Measurements from ENCODE around the gene PTPN14.

Gene PTPN14

DNA sequence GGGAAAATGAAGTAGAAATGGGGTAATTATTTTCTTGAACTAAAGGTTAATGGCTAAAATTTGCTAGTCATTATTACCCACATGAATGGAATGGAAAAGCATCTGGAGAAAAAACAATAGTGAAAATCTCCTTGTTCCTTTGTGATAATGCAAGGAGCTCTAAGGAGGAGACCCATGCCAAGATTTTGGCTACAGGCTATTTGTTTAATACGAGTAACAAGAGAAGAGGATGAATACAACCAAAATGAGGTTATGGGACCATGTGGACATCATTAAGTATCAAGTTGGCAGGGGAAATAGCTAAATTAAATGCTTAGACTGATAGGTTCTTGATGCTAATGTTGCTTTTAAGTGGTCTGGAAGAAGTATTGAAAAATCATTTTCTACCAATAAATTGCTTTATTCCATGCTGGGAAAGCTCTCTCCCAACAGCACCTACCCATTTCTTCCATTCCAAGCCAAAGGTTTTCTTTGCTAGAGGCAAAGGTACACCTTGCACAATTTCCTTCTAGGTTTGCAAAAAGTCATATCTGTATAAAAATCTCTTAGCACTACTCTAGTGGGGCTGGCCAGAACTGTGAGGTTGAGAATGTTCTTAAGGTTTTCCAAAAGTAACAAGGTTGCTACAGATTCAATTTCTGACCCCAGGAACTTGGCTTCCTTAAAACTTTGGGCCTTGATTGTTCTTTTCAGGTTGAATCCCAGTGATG, 170.3 kb downstream of the PTPN14 start:
- H3K27ac Mint-ChIP-seq, result no peak overlapping the region
- H3K4me1 Mint-ChIP-seq (ENCODE audit: low read depth), result peaks cover 8% of the 10 kb centered on the region
- no peaks in the 10 kb centered on the region for H3K27me3 Mint-ChIP-seq (ENCODE audit: low read depth)
- peaks cover 2% of the 10 kb centered on the region for H3K36me3 Mint-ChIP-seq (ENCODE audit: low read depth)
- H3K4me3 Mint-ChIP-seq, result no peak overlapping the region
- H3K9me3 Mint-ChIP-seq, result no peaks in the 10 kb centered on the region

DNA sequence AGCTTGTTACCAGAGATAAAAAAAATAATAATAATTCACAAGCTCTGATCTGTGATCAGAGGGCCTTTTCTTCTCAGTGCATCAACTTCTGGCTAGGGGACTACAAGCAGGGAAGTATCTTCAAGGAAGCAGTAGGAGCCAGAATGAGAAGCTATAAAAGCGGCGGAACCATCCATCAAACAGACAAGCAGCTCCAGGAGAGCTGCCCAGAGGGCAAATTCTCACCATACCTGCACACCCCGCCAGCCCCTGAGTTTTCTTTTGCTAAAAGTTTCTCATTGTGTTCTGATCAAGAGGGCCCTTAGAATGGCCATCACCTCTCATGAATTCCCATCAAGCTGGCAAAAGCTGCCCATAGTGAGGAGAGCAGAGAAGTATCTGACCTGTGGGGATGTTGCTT, 171.0 kb downstream of the PTPN14 start:
- H3K27me3 Mint-ChIP-seq (ENCODE audit: low read depth), result no peaks in the 10 kb centered on the region
- peaks cover 2% of the 10 kb centered on the region for H3K36me3 Mint-ChIP-seq (ENCODE audit: low read depth)
- peaks cover 6% of the 10 kb centered on the region for H3K4me1 Mint-ChIP-seq (ENCODE audit: low read depth)
- no peaks in the 10 kb centered on the region for H3K9me3 Mint-ChIP-seq
- H3K27ac Mint-ChIP-seq, result no peak overlapping the region
- H3K4me3 Mint-ChIP-seq, result no peak overlapping the region

DNA sequence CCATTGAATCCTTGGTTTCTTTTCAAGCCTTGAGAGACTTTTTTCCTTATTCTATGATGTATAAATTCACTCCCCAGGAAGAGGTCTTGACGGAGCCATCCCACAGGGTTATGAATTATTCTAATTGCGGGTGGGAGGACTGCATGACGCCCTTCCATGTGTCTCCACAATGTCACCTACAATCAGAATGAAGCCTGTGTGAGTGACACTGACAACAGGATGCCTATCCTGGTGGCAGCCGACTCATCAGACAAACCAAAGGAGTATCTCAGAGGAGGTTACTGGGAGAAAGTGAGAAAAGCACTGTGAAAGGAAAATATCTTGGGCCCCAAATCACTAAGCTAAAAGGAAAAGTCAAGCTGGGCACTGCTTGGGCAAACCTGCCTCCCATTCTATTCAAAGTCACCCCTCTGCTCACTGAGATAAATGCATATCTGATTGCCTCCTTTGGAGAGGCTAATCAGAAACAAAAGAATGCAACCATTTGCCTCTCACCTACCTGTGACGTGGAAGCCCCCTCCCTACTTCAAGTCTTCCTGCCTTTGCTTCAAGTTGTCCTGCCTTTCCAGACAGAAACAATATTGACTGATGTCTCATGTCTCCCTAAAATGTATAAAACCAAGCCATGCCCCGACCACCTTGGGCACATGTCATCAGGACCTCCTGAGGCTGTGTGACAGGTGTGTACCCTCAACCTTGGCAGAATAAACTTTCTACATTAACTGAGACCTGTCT, 172.0 kb downstream of the PTPN14 start:
- H3K27ac Mint-ChIP-seq, result no peak overlapping the region
- H3K4me1 Mint-ChIP-seq (ENCODE audit: low read depth), result peaks cover 6% of the 10 kb centered on the region
- no peaks in the 10 kb centered on the region for H3K9me3 Mint-ChIP-seq
- H3K4me3 Mint-ChIP-seq, result no peak overlapping the region
- H3K27me3 Mint-ChIP-seq (ENCODE audit: low read depth), result no peaks in the 10 kb centered on the region
- peaks cover 2% of the 10 kb centered on the region for H3K36me3 Mint-ChIP-seq (ENCODE audit: low read depth)

DNA sequence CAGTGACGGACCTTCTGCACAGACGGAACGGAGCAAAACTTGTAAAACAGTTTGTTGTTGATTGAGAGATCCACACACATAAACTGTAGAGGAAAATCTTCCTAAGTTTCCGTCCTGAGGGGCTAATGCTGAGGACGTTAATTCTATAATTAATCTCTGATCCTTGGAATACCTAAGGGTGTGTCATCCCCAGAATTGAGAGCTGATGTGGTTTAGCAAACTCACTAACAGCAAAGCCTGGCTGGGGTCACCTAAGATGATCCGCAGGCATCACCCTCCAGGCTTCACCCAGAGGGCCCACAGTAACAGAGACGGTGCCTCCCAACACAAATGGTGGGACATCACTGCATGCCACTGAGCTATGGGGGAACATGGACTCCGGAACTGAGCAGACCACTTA, 172.9 kb downstream of the PTPN14 start:
- H3K36me3 Mint-ChIP-seq (ENCODE audit: low read depth), result peaks cover 2% of the 10 kb centered on the region
- no peaks in the 10 kb centered on the region for H3K9me3 Mint-ChIP-seq
- H3K27ac Mint-ChIP-seq, result no peak overlapping the region
- H3K27me3 Mint-ChIP-seq (ENCODE audit: low read depth), result no peaks in the 10 kb centered on the region
- H3K4me3 Mint-ChIP-seq, result no peak overlapping the region
- H3K4me1 Mint-ChIP-seq (ENCODE audit: low read depth), result peaks cover 4% of the 10 kb centered on the region

DNA sequence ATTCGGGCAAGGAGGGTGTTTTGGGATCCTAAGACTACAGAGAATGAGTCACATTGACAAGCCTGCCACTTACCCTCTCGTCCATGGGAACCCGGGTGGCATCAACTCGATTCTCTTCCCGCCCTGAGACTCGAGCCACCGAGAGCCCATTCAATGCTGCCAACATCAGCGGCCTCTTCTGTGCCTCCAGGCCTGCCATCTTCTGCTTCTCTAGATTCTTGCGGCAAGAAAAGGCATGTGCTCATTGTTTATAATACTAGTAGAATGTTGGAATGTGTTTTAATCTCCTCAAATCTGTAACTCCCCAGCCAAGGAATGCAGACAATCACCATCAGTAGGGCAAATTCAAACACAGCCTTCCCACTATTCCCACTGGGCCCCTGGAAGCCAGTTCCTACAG, 173.5 kb downstream of the PTPN14 start:
- H3K9me3 Mint-ChIP-seq, result no peaks in the 10 kb centered on the region
- peaks cover 2% of the 10 kb centered on the region for H3K36me3 Mint-ChIP-seq (ENCODE audit: low read depth)
- H3K4me3 Mint-ChIP-seq, result no peak overlapping the region
- H3K27ac Mint-ChIP-seq, result no peak overlapping the region
- H3K27me3 Mint-ChIP-seq (ENCODE audit: low read depth), result no peaks in the 10 kb centered on the region
- H3K4me1 Mint-ChIP-seq (ENCODE audit: low read depth), result peaks cover 4% of the 10 kb centered on the region

DNA sequence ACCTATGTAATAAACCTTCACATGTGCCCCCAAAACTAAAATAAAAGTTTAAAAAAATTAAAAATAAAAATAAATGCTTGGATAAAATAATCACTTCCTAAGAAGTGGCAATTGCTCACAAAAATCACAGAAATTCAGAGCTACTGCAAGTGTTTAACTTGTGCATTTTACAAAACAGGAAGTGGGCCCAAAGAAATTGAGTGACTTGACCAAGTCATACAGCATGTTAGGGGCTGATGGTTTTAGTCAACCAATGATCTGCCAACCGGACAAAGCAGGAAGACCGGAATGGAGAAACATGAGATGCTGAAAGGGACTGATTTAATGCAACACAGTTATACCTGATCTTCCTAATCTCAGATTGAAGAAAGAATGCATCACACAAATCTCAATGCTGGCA, 173.9 kb downstream of the PTPN14 start:
- H3K36me3 Mint-ChIP-seq (ENCODE audit: low read depth), result peaks cover 1% of the 10 kb centered on the region
- H3K4me1 Mint-ChIP-seq (ENCODE audit: low read depth), result peaks cover 4% of the 10 kb centered on the region
- no peak overlapping the region for H3K4me3 Mint-ChIP-seq
- no peaks in the 10 kb centered on the region for H3K9me3 Mint-ChIP-seq
- no peak overlapping the region for H3K27ac Mint-ChIP-seq
- no peaks in the 10 kb centered on the region for H3K27me3 Mint-ChIP-seq (ENCODE audit: low read depth)

DNA sequence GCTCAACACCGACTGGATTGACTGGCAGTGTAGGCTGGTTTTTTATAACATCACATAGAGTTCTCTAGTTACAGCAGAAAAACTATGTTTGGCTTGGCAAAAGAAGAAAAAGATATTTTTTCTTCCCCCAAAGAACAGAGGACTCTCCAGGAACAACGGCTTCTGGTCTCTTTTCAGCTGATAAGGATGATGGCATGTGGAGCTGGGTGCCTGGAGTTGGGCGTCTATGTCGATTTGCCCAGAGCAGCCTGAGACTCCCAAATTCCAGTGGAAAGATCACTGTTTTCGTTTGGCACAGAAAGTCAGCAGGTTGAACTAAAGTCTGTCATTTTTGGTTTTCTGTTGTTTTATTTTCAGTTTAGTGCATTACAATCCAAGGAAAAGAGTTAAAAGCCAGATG, 179.3 kb downstream of the PTPN14 start:
- H3K9me3 Mint-ChIP-seq, result no peaks in the 10 kb centered on the region
- H3K4me1 Mint-ChIP-seq (ENCODE audit: low read depth), result peaks cover 2% of the 10 kb centered on the region
- no peak overlapping the region for H3K4me3 Mint-ChIP-seq
- no peak overlapping the region for H3K27ac Mint-ChIP-seq
- peaks cover 1% of the 10 kb centered on the region for H3K36me3 Mint-ChIP-seq (ENCODE audit: low read depth)
- H3K27me3 Mint-ChIP-seq (ENCODE audit: low read depth), result peaks cover 4% of the 10 kb centered on the region

DNA sequence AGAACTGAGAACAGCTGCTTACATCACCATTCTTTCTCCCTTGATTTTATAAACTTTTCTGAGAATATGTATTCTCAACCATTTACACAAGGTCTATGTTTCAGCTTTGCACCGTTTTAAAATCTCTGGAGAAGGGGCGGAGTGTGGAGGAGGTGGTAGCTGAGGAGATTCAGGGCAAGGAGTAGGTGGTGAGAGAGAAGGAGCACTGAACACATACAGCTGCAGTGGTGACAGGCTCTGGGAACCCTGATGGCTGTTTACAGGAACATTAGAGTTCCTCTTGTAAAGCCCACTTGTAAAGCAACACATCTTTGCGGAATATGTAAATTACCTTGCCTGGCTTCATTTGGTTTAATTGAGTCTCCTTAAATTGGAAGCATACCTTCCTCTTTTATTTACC, 180.8 kb downstream of the PTPN14 start:
- H3K4me1 Mint-ChIP-seq (ENCODE audit: low read depth), result peaks cover 2% of the 10 kb centered on the region
- H3K36me3 Mint-ChIP-seq (ENCODE audit: low read depth), result no peaks in the 10 kb centered on the region
- peaks cover 4% of the 10 kb centered on the region for H3K27me3 Mint-ChIP-seq (ENCODE audit: low read depth)
- H3K9me3 Mint-ChIP-seq, result no peaks in the 10 kb centered on the region
- no peak overlapping the region for H3K27ac Mint-ChIP-seq
- no peak overlapping the region for H3K4me3 Mint-ChIP-seq

DNA sequence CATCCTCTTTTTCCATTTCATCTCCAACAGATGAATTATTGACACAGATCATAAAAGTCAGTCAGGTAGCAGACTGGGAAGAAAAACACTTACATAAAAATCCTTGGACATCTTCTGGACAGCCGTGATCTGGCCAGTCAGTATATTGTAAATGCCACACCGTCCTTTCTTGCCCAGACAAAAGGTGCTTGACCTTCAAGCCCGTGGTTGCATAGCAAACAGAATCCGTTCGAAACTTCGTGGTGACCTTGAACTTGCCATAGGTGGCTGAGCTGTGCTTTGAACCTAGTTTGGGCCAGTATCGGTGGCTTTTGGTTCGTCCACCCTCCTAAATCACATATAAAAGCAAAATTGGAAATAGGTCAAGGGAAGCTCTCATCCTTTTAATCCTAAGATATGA, 182.0 kb downstream of the PTPN14 start:
- H3K27ac Mint-ChIP-seq, result no peak overlapping the region
- H3K27me3 Mint-ChIP-seq (ENCODE audit: low read depth), result peaks cover 4% of the 10 kb centered on the region
- peaks cover 2% of the 10 kb centered on the region for H3K4me1 Mint-ChIP-seq (ENCODE audit: low read depth)
- H3K36me3 Mint-ChIP-seq (ENCODE audit: low read depth), result no peaks in the 10 kb centered on the region
- H3K4me3 Mint-ChIP-seq, result no peak overlapping the region
- no peaks in the 10 kb centered on the region for H3K9me3 Mint-ChIP-seq

DNA sequence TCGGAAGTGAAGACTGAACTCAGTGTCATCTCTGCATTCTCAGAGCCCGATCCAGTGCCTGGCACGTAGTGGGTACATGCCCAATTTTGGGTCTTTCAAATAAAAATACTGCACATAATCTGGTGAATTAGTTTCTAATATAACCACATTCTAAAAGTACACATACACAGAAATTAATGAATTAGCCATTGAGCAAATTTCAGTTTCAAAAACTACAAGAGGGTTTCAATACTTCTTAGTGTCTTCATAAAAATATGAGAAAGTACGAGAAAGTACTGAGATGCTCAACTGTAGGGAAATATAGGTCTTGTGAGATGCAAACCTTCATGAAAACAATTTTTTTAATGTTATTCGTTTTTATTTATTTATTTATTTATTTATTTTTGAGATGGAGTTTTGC, 183.6 kb downstream of the PTPN14 start:
- Mint-ChIP-seq H3K36me3 (ENCODE audit: low read depth) (no peaks in the 10 kb centered on the region), H3K4me3 (no peak overlapping the region), H3K27me3 (ENCODE audit: low read depth) (peaks cover 4% of the 10 kb centered on the region), H3K9me3 (no peaks in the 10 kb centered on the region), H3K27ac (no peak overlapping the region), H3K4me1 (ENCODE audit: low read depth) (peaks cover 2% of the 10 kb centered on the region)

DNA sequence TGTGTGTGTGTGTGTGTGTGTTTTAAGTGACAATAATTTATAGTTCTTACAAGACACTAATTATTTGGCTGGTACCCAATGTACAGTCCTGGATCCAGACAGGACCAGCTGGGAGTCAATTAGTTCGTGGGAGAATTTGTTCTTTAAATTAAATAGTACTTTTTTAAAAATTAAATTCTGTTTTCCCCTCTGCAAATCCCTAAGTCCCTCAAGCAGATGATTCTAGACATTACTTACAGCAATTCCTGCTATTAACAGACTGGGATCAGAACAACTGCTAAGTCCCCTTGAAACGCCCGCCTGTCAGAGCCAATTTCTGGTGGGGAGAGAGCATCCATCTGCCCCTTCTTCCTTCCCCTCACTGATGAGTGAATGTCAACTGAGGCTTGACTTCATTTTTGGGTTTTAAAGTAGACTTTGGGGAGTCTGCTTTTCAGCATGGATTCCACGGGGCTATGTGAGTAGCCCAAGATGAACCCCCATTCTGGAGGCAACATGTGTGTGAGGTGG, 186.6 kb downstream of the PTPN14 start:
- peaks cover 8% of the 10 kb centered on the region for H3K9me3 Mint-ChIP-seq
- H3K4me3 Mint-ChIP-seq, result no peak overlapping the region
- H3K36me3 Mint-ChIP-seq (ENCODE audit: low read depth), result peaks cover 8% of the 10 kb centered on the region
- peaks cover 10% of the 10 kb centered on the region for H3K4me1 Mint-ChIP-seq (ENCODE audit: low read depth)
- H3K27me3 Mint-ChIP-seq (ENCODE audit: low read depth), result no peaks in the 10 kb centered on the region
- H3K27ac Mint-ChIP-seq, result no peak overlapping the region

DNA sequence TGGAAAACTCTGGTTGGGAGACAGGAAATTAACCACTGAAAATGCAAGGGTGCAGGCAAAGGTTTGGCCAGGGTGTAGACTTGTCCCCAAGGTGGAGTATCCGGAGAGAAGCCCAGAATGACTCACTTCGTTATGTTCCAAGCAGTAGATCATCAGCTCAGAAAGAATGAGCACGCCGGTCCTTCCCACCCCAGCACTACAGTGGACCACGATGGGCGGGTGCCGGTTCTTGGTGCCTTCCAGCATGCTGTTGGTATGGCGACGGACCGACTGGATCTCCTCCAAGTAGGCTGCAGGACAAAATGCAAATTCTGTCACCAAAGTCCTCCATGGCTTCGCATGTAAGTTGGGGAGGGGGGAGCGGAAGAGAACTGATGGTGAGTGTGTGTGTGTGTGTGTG, 187.0 kb downstream of the PTPN14 start:
- Mint-ChIP-seq H3K4me3 (no peak overlapping the region), H3K27ac (no peak overlapping the region), H3K27me3 (ENCODE audit: low read depth) (no peaks in the 10 kb centered on the region), H3K36me3 (ENCODE audit: low read depth) (peaks cover 8% of the 10 kb centered on the region), H3K9me3 (peaks cover 8% of the 10 kb centered on the region), H3K4me1 (ENCODE audit: low read depth) (peaks cover 10% of the 10 kb centered on the region)

DNA sequence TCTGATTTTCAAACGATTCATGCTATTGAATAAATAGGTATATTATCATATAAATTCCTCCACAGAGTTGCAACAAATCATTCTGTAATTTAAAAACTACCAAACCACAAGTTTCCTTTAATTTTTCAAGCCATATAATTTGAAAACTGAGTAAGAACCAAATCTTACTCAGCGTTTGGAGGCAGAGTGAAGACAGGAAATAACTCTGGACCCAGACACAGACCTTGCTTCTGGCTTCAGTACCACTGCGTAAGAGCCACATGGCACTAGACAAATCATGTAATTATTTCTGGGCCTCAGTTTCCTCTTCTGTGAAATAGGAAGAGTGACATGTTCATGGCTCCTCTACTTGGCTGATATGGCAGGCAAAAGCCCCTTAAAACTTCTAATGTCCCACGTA, 188.0 kb downstream of the PTPN14 start:
- H3K9me3 Mint-ChIP-seq, result peaks cover 8% of the 10 kb centered on the region
- no peak overlapping the region for H3K27ac Mint-ChIP-seq
- H3K4me1 Mint-ChIP-seq (ENCODE audit: low read depth), result peaks cover 10% of the 10 kb centered on the region
- H3K4me3 Mint-ChIP-seq, result no peak overlapping the region
- no peaks in the 10 kb centered on the region for H3K27me3 Mint-ChIP-seq (ENCODE audit: low read depth)
- peaks cover 8% of the 10 kb centered on the region for H3K36me3 Mint-ChIP-seq (ENCODE audit: low read depth)

DNA sequence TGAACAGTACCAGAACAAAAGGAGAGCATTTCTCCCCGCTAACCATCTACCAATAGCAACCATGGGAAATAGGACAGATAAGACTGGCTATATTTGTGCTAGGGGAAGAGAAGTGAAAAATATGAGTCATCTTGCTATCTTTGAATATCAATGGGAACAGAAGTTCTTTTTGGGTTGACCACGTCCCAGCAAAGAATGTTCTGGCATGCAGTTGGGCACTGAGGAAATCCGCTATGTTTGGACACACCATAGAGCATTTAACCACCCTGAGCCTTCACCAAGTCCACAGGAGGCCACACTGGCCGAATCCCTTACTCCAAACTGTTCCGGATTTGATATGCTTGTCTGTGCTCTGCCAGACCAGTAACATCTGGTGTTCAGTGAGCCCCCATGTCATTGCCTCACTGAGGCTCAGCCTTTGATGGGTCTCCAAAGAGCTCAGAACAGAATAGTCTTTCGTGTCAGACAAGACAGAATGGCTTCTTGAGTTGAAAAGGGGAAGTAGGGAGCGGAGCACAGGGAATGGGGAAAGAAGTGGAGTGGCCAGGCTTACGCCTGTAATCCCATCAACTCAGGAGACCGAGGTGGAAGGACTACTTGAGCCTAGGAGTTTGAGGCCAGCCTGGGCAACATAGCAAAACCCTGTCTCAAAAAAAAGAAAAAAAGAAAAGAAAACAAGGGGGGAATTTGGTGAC, 189.1 kb downstream of the PTPN14 start:
- peaks cover 8% of the 10 kb centered on the region for H3K9me3 Mint-ChIP-seq
- no peak overlapping the region for H3K27ac Mint-ChIP-seq
- no peak overlapping the region for H3K4me3 Mint-ChIP-seq
- peaks cover 10% of the 10 kb centered on the region for H3K4me1 Mint-ChIP-seq (ENCODE audit: low read depth)
- H3K27me3 Mint-ChIP-seq (ENCODE audit: low read depth), result no peaks in the 10 kb centered on the region
- peaks cover 8% of the 10 kb centered on the region for H3K36me3 Mint-ChIP-seq (ENCODE audit: low read depth)

DNA sequence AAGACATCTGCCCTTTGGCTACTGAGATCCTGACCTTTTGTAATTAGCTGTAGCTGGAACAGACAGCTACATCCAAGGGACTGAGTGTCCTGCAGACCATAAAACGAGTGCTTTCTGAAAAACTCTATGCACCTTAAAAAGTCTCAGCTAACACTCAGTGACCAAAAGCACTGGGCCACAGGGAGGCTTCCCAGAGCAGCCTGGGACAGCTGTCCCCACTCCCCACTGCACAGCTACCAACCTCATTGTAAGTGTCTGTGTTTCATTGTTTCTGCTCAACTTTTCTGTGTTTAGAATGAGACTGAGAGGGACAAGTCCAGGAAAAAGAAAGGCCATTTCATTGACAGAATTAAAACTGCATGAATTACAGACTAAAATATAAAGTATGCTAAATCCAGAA, 189.8 kb downstream of the PTPN14 start:
- Mint-ChIP-seq H3K36me3 (ENCODE audit: low read depth) (peaks cover 8% of the 10 kb centered on the region), H3K27ac (no peak overlapping the region), H3K4me1 (ENCODE audit: low read depth) (peaks cover 10% of the 10 kb centered on the region), H3K4me3 (no peak overlapping the region), H3K27me3 (ENCODE audit: low read depth) (no peaks in the 10 kb centered on the region), H3K9me3 (peaks cover 8% of the 10 kb centered on the region)

Data from T-helper 1 cell treated with Interleukin-12 subunit alpha and Interleukin-12 subunit beta and Interleukin-4 antibody, amounts not matched to agents 30 μg/mL and 1 μg/mL, for 36 hours (primary cell).